Occipital lobe (tissue), 2 donors: Measurements from ENCODE around the gene ZSWIM3. TPM values are rescaled to one million over a fixed set of nuclear protein-coding genes. Genes with fewer than 3 reads are reported as not detected.

Source experiments
- DNase-seq: peaks from one replicate; lab custom pipeline; 2025; lab: John Stamatoyannopoulos, UW
- total RNA-seq: library from RNA; depleted of rRNA; stranded (reverse); fragments of >200 nt; gene quantifications from one replicate; pipeline ENCODE4 v1.2.3, GENCODE V29; 2014

ZSWIM3 gene
- total RNA-seq, 1 donor from 2014 or later, result 13.9 TPM

DNA sequence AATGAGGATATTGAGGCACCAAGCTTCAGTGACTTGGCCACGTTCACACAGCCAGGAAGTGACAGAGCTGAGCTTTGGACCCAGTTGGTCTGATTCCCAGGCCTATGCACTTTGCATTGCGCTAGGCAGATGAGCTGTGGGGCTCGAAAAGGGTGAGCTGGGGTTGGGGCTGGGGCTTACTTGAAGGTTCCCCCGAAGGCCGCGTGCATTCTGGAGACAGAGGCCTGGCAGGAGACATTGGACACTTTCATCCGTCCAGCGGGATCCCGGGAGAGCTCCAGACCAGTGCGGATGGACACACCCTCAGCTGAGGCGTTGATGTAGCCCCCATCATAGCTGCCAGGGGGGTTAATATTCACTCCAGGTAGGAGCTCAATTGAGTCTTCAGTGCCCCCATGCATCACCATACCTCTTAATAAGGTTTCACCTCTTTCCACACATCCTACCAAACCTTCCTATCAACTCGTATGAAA is 52.0 kb downstream of the ZSWIM3 start:
- DNase-seq, result no peak

- DNase-seq, result no peak
These were observed 52.6 kb downstream of the ZSWIM3 start for GRCh38 chr20:45909817-45910669.

- peak; percentile 77 for DNase-seq
These were observed 53.5 kb downstream of the ZSWIM3 start for GRCh38 chr20:45910670-45911485.

- DNase-seq, result peak; percentile 44
These were observed 54.3 kb downstream of the ZSWIM3 start, which contains the start of gene PLTP for GRCh38 chr20:45911486-45912343. Gene PLTP, minus strand, starts transcription at chr20:45912155. Its CDS starts 703 bp downstream, at chr20:45911452.

DNA sequence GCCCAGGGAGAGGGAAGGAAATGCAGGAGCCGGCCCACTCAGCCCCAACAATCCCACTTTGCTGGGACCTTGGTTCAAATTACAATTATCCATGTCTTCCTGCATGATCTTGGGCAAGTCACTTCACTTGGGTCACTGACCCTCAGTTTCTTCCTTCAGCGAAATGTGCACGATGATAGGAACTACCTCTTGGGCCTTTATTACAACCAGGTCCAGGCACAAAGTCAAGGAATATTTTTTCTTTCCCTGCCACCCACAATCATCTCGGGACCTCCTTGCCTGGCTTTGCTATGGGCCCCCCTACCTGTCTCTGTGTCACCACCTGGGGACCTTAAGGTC is 54.9 kb downstream of the ZSWIM3 start:
- no peak for DNase-seq

- DNase-seq, result no peak
These were observed 55.7 kb downstream of the ZSWIM3 start for GRCh38 chr20:45913116-45913515.

GRCh38 chr20:45917790-45918141 is 60.4 kb downstream of the ZSWIM3 start:
- DNase-seq, result peak; percentile 45

DNA sequence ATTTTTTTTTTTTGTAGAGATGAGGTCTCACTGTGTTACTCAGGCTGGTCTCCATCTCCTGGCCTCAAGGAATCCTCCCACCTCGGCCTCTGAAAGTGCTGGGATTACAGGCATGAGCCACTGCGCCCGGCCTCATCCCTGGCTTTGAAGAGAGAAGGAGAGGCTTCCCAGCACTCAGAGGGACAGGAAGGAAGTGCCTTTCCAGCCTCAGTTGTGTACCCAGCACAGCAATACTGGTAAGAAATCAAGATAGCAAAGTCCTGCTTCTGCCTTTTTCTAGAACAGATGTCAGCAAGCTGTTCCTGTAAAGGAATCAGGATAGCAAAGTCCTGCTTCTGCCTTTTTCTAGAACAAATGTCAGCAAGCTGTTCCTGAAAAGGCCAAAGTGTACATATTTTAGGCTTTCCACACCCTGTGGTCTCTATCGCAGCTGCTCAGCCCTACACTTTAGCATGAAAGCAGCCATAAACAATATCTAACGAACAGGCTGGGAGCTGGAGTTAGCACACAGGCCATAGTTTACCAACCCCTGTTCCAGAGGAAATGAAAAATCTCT is 60.8 kb downstream of the ZSWIM3 start:
- DNase-seq, result peak; percentile 44

GRCh38 chr20:45918779-45919537 is 61.5 kb downstream of the ZSWIM3 start:
- no peak for DNase-seq

- DNase-seq, result no peak
These were observed 62.4 kb downstream of the ZSWIM3 start for GRCh38 chr20:45919542-45920399.

DNA sequence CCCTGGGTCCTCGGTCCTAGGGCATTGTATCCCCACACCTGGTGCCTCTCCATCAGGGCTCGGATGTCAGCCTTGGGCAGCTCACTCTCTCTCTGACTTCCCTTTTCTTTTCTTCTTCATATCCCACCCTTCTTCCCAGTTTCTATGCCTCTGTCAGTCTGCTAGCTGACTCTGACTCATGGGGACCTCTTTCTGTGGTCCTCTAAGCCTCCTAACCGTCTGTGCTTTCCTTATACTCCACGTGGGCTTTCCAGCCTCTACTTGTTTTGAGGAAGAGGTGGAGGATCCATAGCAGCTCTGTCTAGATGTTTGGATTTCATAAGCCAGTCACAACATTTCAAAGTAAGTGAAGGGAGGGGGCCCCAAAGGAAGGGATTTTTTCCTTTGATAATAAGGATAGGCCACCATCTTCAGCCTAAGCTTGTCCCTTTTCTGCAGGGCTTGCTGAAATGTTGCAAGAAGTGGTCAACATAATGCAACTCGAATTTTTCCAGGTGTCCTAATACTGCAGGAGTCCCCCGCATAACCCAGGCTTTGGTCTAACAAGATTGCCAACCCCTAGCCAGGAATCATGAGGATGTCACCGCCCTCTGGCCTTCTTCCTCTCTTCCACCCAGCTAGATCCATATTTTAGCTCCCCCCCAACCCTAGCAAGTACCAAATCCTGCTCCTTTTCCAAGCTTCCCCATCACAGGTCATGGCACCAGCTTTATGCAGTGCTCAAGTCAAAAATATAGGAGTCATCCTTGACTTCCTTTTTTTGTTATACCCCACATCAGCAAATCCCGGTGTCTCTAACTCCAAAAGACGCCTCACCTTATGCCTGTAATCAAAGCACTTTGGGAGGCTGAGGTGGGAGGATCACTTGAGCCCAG is 63.3 kb downstream of the ZSWIM3 start:
- no peak for DNase-seq

- DNase-seq, result no peak
These were observed 64.1 kb downstream of the ZSWIM3 start for GRCh38 chr20:45921337-45922189.

GRCh38 chr20:45924391-45925261 is 67.2 kb downstream of the ZSWIM3 start:
- DNase-seq, result no peak

DNA sequence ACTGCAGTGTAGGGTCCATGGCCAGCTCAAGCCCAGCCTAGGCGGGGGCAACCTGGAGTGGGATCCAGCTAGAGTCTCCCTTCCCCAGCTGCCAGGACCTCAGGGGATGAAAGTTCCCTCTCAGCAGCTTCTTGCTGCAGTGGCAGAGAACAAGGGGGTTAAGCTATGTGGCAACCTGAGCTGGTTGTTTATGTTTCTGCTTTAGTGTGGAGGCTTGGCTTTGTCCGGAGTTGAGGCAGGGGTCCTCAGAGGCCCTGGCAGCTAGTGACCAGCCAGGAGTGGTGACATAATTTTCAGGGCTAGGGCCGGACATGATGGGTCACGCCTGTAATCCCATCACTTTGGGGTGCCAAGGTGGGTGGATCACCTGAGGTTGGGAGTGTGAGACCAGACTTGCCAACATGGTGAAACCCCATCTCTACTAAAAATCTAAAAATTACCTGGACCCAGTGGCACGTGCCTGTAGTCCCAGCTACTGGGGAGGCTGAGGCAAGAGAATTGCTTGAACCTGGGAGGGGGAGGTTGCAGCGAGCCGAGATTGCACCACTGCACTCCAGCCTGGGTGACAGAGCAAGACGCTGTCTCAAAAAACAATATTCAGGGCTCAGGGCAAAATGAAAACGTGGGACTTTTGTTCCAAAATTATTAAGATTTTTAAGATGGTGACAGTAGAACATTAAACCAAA is 68.5 kb downstream of the ZSWIM3 start:
- no peak for DNase-seq

DNA sequence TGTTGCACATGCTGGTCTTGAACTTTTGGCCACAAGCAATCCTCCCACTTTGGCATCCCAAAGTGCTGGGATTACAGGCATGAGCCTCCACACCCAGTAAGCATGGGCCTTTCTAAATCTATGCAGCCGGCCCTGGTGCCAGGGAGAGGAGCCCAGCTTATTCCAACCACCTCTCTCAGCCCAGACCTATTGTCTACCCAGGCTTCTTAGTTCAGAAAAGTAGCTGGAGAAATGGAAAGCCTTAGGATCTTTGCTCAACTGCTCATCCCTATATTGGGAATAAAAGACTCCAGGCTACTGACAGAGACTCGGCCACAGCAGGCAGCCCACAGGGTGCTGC is 69.3 kb downstream of the ZSWIM3 start:
- DNase-seq, result no peak
